C4-2B (cell line): ENCODE measurements around the gene CBY3.
A peak's percentile ranks its signal among the peaks of the same experiment; 100 is the strongest.
"Not testable (repeated sequence)": the region's sequence is repeated elsewhere in the genome, so short reads cannot be mapped to it uniquely, and the experiment has no call there.

Source experiments
- H3K27ac ChIP-seq: fragments of 450-650 bp; 2 replicates; pipeline ENCODE4 v1.5.1; 2017
- CTCF ChIP-seq: fragments of 450-650 bp; conservative IDR thresholded peaks from 2 replicates; pipeline ENCODE4 v1.5.1; 2017; ENCODE audit warnings: mild to moderate bottlenecking
- ZFX ChIP-seq: fragments of 450-650 bp; IDR thresholded peaks from 2 replicates; pipeline ENCODE4 v1.6.1; 2017

CBY3 gene

DNA sequence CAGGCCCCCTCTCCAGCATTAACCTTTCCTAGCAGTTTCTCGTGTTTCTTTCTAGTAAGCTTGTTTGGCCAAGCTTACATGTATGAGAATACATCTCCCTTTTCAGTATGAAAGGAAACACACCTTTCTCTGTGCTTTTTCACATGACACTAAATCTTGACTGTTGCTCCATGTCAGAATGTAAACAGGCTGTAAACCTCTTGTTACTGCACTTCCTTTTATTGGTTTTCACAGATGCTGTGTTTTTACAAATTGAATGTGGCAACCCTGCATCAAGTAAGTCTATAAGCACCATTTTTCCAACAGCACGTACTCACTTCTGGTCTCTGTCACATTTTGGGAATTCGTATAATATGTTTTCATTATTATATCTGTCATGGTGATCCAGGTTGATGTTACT lies 15.8 kb upstream of the CBY3 start:
- peak overlapping the region; percentile 99 for H3K27ac ChIP-seq
- TF ChIP-seq CTCF: no peak
- no peak for TF ChIP-seq ZFX

- TF ChIP-seq ZFX (no peak), CTCF (no peak)
- no peak overlapping the region for H3K27ac ChIP-seq
These were observed 13.7 kb upstream of the CBY3 start for GRCh38 chr5:179694561-179694960.

DNA sequence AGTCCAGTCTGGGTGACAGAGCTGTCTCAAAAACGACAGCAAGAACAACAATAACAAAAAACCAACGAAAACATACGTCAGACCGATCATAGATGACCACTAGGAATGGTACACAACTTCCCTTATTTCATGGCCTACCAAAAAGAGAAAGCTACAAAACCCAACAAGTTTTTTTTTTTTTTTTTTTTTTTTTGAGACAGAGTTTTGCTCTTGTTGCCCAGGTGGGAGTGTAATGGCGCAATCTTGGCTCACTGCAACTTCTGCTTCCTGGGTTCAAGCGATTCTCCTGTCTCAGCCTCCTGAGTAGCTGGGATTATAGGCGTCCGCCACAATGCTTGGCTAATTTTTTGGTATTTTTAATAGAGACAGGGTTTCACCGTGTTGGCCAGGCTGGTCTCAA lies 8.4 kb upstream of the CBY3 start:
- not testable (repeated sequence) for H3K27ac ChIP-seq

DNA sequence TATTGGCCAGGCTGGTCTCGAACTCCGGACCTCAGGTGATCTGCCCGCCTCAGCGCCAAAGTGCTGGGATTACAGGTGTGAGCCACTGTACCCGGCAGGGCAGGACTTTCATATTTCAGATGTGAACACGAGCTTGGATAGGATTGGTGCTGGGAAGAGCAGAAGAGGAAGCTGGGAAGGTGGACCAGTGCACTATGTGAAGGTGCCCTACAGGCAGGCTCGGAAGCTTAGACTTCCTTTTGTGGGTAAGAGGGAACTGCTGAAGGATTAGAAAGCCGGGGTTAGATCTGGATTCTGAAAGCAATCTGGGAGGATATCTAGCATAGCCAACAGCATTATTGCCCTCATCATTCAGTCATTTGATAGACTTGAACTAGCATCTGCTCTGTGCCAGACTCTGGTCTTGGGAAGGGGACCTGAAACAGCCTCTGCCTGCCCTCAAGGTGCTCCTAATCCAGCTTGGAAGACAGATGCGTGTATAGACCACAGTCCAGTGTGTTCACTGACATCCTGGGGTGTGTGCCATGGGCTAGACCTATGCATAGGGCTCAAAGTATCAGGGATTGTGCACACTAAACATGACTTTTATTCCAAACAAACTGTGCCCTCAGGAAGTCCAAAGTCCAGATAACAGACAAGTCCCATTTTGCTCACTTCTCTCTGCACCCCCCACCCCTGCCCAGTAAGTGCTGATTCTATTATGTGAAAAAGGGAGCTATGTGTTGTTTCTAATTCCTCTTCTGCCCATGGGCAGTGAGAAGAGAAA lies 637 bp downstream of the CBY3 start:
- TF ChIP-seq CTCF: no peak
- no peak for TF ChIP-seq ZFX
- H3K27ac ChIP-seq: peak overlapping the region; percentile 100

GRCh38 chr5:179679014-179679674 lies 1.7 kb downstream of the CBY3 start:
- TF ChIP-seq ZFX: peak; percentile 93
- peak; percentile 82 for TF ChIP-seq CTCF
- H3K27ac ChIP-seq: peak overlapping the region; percentile 100

DNA sequence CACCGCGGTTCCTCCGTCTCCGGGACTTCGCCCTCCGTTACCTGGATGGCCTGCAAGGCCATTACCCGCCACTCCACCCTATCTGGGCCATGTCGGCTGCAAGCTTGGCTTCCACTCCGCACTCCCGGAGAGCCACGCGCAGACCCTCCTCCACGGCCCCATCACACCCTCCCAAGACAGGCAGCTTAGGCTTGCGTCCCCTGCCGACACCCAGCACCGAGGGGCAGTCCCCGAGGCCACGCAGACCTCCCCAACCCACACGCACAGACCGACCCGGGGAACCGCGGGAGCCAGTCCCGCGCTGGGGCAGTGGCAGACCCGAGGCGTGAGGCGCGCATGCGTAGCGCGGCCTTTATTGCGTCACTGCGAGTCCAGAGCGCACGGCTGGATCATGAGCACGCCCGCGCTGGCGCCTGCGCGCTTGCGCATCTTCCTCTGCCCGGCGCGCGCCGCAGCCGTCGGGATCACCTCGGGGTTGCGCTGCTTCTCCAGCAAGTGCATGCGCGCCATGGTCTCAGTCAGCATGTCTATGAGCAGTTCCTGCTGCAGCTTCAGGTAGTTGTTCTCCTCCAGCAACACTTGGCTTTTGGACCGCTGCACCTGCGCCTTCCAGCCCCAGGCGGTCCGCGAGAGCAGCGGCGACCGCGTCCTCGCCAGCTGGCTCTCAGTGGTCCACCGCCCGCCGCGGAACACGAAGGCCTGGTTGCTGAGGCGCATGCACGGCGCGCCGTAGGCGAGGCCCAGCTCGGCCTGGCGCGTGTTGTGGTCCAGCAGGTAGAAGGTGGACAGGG lies 2.4 kb downstream of the CBY3 start:
- peak overlapping the region; percentile 100 for H3K27ac ChIP-seq
- 0 out of 2 replicates have a peak, but pooled peaks have one; percentile 96 for TF ChIP-seq ZFX
- no peak for TF ChIP-seq CTCF

DNA sequence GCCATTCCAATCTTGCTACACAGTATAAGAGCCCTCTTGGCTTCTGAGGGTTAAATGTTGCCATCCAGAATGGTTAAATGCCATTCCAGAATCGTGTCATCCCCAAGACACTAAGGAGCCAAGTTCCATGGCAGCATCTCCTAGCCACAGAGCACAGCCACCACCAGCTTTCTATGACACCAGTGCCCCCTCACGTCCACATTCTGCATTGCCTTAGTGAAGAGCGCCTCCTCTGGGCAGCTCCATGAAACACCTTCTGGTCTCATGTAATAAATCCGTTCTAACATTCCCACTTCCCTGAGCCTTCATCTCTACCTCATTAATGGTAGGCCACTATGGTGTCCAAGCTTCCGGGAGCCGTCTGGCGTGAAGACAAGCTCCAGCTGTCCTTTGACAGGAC lies 12.4 kb downstream of the CBY3 start:
- H3K27ac ChIP-seq: no peak overlapping the region
- TF ChIP-seq ZFX: no peak
- TF ChIP-seq CTCF: no peak

GRCh38 chr5:179661647-179662046 lies 19.2 kb downstream of the CBY3 start:
- not testable (repeated sequence) for H3K27ac ChIP-seq

DNA sequence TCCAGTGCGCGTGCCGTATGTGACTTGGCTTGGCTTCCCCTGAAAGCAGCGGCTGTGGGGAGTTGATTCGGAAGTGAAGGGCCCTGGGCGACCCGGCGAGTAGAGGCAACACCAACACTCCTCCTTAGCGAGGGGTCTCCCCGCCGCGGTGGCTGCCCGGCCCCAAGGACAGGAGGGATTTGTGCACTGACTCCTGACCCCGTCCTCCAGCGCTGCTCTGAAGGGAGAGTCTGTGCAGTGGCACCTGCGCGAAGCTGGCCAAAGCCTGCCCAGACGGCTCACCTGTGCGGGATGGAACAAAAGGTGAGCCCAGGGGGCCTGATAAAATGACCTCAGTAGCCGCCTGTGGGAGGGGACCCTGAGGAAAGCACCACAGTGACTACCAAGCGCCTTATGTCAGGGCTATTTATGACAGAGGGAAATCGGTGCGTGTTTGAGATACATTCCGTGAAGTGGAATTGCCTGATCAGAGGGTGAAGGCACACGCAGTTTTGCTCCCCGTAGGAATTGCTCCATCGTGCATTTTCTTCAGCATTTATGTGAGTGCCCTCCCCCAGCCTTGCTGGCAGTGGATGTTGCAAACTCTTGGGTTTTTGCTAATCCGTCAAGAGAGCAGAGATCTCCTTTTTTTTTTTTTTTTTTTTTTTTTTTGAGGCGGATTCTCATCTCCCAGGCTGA lies 22.5 kb downstream of the CBY3 start:
- peak overlapping the region; percentile 71 for H3K27ac ChIP-seq

- not testable (repeated sequence) for H3K27ac ChIP-seq
These were observed 23.3 kb downstream of the CBY3 start for GRCh38 chr5:179657302-179658178.

DNA sequence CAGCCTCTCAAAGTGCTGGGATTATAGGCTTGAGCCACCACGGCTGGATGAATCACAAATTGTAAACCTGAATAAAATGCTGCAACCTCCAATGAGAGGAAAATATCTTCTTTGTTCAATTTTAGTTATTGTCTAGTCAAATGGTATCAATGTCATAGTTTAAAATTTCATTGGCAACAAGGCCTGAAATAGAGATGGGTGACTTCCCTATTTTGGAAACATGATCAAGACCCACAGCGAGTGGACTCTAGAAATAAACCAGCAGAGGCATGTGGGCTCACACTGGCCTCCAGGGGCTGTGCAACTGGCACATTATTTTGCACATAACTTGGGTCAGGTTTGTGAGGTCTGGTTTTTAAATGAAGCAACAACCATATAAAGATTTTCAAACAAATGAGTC lies 27.7 kb downstream of the CBY3 start:
- H3K27ac ChIP-seq: not testable (repeated sequence)
